Measurements from ENCODE around the gene TSBP1. TPM values are rescaled to one million over a fixed set of nuclear protein-coding genes. Genes with fewer than 3 reads are reported as not detected.

Gene TSBP1
- total and polyA plus RNA-seq, 2 of the 8 experiments (the other 6 are each of a cell fraction or from before 2014, with no cell fraction given) = not detected

- TF ChIP-seq TBP (IDR thresholded peaks at IDR 0.05; ENCODE audit: low read depth, low read length) = no peak
- no peak for TF ChIP-seq CHD1 (IDR thresholded peaks at IDR 0.05; ENCODE audit: low read depth, low read length)
- no peak for TF ChIP-seq JUND (IDR thresholded peaks at IDR 0.05; ENCODE audit: low read length)
- TF ChIP-seq NANOG (IDR thresholded peaks at IDR 0.05; ENCODE audit: insufficient read depth, low read depth, low read length, poor library complexity, severe bottlenecking) = no peak
- no peak for TF ChIP-seq CBX5 (IDR thresholded peaks at IDR 0.05; ENCODE audit: low read depth, low read length)
- no peak for TF ChIP-seq SP1 (IDR thresholded peaks at IDR 0.05; ENCODE audit: low read depth, low read length)
Observed at GRCh38 chr6:32369660-32370059, 2.0 kb downstream of the TSBP1 start (continued).
